HUDEP-2 (cell line): ENCODE data around the gene EME2.
"Not testable (repeated sequence)": the region's sequence is repeated elsewhere in the genome, so short reads cannot be mapped to it uniquely, and the experiment has no call there.

Source experiments
- DNase-seq, 76 experiments: peaks; one replicate each; lab custom pipeline; 2025; ENCODE audit not compliant: unreplicated experiment in 76 of 76; lab: John Stamatoyannopoulos, UW

The EME2 gene, protein sequence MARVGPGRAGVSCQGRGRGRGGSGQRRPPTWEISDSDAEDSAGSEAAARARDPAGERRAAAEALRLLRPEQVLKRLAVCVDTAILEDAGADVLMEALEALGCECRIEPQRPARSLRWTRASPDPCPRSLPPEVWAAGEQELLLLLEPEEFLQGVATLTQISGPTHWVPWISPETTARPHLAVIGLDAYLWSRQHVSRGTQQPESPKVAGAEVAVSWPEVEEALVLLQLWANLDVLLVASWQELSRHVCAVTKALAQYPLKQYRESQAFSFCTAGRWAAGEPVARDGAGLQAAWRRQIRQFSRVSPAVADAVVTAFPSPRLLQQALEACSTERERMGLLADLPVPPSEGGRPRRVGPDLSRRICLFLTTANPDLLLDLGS

DNA sequence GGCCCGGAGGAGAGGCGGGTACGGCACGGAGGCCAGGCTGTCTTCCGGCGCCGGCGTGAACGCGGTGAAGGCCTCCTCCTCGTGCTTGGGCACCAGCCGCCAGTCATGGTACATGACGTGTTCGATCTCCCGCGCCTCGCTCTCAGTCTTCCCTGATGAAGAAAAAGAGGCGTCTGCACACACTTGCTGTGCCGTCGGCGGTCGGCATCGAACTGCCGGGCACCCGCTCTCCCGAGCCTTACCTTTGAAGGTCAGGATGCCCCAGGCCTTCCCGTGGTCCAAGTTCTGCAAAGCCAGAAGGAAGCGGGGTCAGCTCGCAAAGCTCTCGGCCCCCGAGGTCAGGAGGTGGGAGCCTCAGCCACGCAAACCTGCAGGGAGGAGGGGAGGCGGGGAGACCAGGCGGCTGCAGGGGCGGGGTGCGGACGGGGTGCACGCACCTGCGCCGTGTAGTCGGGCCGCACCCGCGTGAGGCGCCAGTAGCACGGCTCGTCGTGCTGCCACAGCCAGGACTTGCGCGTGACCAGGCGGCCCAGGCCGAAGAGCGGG, at the start of gene EME2:
Gene EME2 (plus strand): TSS at position 449 of the 546 bp plus-strand sequence. CDS start 418 bp downstream, outside the sequence.
- DNase-seq: peak in 41 of 76 experiments; percentile 9 to 75 (median 32)

DNA sequence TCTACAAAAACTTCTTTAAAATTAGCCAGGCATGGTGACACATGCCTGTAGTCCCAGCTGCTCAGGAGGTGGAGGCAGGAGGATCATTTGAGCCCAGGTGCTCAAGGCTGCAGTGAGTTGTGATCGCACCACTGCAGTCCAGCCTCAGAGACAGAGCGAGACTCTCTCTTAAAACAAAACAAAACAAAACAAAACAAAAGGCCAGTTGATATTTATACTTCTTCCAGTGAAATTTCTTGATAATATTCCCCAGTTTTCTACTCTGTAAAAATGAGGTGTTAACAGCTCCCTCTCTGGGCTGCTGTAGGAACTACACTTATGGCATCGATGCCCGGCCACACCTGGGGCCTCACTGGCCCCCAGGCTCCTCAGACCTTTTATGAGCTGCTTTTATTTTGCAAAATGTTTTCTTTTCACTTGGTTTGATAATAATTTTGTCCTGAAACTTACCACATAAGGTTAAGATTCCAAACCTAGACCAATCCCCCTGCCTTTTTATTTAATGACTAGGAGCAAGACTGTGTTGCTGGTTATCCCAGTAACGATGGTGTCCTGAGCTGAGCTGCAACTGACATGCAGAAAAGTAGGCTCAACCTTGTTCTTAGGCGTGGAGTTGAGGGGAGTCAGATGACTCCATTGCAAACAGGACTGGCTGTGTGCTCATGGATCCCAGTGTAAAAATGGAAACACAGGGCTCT, 49.0 kb upstream of the EME2 start:
- DNase-seq: peak in 40 of 76 experiments; percentile 3 to 59 (median 20)

DNA sequence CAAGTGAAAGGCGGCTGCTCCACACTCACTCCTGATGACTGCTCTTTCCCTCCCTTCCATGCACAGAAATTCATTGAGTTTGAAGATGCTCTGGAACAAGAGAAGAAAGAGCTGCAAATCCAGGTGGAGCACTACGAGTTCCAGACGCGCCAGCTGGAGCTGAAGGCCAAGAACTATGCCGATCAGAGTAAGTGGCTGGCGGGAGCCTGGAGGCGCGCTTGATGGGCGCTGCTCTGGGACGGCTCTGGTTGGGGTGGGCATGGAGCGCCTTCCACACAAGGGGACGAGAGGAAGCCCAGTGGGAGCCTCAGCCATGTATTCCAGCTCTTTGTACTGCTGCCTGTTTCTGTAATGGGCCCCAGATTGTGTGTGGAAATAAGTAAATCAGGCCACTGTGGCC, 48.1 kb upstream of the EME2 start:
- no peak for DNase-seq

DNA sequence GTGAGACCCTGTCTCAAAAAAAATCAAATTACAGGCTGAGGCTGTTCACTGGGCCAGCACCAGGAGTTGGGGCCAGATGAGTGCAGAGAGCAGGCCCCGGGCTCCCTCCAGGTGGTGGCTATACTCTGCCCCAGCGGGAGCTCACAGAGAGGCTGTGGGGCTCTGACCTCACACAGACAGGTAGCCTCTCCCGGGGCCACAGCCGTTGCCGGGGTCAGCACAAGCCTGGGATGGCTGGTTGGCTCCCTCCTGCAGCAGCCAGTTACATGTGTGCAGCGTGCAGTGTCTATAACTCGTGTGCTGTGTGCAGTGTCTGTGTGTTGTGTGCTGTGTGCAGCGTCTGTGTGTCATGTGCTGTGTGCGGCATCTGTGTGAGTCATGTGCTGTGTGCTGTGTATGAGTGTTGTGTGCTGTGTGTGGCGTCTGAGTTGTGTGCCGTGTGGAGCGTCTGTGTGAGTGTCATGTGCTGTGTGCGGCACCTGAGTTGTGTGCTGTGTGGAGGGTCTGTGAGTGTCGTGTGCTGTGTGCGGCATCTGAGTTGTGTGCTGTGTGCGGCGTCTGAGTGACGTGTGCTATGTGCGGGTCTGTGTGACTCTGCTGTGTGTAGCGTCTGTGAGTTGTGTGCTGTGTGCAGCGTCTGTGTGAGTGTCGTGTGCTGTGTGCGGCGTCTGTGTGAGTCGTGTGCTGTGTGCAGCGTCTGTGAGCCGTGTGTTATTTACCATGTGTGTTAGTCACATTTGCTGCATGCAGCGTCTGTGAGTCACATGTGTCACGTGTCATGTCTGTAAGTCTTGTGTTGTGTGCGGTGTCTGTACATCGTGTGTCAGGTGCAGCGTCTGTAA, 45.7 kb upstream of the EME2 start:
- DNase-seq: no peak

DNA sequence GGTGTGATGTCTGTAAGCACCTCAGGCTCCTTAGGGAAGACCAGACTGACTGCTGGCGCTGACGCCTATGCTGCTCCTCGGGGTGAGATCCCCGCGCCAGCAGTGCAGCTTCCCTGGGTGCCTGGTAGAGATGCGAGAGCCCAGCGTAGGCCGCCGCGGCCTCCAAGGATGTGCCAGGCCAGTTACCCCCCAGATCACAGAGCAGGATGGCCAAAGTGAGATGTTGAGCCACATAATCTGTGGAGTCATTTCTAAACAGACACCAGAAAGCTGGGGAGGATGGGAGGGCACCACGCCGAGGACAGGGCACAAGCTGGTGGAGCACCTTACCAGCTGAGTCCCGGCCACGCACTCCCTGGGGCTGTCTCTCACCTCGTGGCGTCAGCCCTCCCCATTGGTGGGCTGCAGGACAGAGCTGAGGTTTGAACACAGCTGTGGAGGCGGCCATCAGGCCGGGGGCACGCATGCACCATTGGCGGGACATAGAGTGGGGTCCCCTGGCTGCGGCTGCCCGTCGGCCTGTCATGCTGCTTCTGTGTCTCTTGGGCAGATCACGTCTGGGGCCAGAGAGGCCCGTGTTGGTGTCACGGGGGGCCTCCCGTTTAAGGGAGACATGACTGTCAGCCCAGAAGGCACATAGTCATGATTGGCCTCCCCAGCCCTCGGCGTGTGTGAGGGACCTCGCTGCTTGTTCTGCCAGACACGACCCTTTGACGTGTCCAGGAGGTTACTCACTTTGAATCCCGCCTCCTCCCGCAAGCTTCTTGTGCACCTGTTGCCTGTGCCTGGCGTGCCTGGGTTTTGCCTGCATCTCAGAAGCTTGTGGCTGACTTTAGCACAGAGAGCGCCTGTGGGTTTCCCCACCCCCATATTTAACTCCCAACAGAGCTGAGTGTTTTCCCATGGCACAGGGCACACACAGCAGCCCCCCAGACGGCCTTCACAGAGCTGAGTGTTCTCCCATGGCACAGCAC, 44.7 kb upstream of the EME2 start:
- no peak for DNase-seq

DNA sequence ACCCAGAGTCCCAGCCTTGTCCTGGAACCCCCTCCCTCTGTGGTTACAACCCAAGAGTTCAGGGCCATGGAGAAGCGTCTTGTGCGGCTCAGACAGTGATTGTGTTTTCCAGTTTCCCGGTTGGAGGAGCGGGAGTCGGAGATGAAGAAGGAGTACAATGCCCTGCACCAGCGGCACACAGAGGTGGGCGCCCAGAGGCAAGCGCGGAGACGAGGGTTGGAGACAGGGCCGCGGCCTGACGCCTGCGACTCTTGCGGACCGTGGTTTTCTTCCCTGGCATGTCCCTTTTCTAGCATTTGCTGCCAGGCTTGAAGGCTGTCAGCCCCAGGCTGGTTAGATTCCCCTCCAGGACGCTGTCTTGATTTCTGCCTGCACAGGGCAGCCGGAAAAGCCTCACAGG, 43.6 kb upstream of the EME2 start:
- no peak for DNase-seq

DNA sequence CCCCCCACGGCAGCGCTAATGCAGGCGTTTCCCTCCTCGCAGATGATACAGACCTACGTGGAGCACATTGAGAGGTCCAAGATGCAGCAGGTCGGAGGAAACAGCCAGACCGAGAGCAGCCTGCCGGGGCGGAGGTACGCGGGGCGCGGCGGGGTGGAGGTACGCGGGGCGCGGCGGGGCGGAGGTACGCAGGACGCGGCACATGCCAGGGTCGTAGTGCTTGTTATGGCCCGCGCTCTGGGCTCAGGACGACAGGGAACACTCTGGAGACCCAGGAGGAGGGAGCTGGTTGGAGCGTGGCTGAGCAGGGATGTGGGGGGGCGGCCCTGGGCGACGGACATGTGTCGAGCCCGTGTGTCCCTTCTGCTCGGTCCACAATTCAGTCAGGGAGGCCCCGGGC, 43.2 kb upstream of the EME2 start:
- DNase-seq: no peak

DNA sequence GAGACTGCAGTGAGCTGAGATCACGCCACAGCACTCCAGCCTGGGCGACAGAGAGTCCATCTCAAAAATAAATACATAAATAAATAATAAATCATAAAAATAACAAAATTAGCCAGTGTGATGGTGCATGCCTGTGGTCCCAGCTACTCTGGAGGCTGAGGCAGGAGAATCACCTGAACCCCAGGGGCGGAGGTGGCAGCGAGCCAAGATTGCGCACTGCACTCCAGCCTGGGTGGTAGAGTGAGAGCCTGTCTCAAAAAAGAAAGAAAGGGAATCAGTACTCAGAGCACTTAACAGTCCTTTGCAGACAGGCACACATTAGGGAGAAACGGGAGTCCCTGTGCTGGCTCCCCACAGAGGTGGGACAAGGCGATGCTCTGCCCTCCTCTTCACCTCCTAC, 41.5 kb upstream of the EME2 start:
- no peak for DNase-seq

DNA sequence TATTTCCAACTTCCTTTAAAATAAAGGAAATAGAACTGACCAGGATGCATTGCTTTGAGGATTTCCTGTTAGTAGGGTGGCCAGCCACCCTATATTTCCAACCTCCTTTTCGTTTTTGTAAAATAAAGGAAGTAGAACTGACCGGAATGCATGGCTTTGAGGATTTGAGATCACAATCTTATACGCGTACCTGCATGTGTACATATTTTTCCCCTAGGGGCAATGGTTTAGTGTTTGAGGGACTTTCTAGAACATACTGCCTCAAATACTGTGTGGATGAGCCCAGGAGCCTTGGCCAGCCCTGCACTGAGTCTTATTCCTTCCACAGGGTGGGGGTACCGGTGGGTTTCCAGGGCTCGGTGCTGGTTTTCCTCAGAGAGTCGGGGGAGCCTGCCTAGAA, 41.0 kb upstream of the EME2 start:
- DNase-seq: no peak

DNA sequence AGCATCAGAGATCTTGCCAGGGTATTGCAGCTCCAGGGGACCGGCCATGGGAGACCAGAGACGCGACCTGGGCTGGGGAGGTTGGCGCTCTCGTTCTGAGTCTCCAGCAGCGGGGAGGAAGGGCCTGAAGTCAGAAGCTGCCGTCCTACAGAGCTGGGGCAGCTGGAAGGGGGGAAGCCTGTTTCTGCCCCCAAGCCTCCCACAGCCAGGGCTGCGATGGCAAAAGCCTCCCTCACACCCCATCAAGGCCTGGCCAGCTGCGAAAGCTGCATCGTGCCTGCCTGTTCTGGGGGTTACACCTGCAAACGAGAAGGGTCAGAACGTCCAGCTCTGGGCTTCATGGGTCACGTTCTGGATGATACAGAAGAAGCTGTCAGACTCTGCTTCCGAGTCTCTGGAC, 40.5 kb upstream of the EME2 start:
- DNase-seq: no peak

DNA sequence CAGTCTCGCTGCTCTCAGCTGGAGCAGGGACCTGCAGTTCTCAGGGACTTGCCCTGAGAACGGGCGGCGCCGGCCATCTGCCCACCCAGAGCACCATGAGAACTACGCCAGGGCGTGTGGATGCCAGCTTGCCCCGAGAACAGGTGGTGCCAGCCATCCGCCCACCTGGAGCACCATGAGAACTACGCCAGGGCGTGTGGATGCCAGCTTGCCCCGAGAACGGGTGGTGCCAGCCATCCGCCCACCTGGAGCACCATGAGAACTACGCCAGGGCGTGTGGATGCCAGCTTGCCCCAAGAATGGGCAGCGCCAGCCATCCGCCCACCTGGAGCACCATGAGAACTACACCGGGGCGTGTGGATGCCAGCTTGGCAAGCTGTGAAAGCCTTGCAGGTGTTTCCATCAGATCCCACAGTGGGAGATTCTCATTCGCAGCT, 40.0 kb upstream of the EME2 start:
- DNase-seq: not testable (repeated sequence)

DNA sequence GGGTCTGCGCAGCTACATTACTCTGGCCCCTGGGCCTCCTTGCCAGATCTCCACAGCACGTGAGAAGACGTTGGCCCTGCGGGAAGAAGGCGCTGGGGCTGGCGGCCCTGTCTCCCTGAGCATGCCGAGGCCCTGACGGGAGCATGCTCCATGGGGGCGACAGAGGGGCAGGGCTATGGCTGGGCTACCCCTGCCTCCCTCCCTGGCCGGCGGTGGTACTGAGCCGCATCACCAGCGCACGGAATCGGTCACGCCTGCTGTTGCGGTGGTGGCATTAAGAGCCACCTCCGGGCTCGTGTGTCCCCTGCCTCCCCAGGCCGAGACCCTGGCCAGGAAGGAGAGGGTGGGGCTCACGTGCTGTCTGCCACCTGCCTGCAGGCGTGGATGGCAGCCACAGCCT, 38.5 kb upstream of the EME2 start:
- no peak for DNase-seq

DNA sequence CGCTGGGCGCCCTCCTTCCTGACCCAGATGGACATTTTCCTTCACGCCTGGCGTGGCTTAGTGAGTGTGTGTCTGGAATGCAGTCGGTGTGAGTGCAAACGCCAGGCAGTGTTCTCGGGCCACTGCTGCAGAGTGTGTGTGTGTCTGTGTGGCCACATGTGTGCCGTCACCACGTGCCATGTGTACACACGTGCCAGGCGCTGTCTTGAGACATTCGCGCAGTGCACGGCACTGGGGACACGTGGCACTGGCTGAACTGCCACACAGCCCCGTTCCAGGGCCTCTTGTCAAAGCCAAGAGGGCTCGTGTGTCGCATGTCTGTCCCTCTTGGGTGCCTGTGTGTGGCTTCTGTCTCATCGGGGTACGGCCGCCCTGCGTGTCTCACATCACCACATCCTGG, 37.8 kb upstream of the EME2 start:
- DNase-seq: no peak

DNA sequence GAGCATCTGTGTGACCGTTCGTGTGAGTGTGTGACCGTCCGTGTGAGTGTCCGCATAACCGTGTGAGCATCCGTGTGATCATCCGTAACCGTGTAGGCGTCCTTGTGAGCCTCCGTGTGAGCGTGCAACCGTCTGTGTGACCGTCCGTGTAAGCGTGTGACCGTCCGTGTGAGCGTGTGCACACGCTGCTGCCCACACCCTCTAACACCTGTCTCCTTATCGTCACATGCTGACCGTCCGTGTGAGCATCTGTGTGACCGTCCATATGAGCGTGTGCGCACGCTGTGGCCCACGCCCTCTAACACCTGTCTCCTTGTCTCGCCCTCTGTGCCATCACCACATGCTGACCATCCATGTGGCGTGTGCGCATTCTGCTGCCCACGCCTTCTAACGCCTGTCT, 32.4 kb upstream of the EME2 start:
- no peak for DNase-seq

DNA sequence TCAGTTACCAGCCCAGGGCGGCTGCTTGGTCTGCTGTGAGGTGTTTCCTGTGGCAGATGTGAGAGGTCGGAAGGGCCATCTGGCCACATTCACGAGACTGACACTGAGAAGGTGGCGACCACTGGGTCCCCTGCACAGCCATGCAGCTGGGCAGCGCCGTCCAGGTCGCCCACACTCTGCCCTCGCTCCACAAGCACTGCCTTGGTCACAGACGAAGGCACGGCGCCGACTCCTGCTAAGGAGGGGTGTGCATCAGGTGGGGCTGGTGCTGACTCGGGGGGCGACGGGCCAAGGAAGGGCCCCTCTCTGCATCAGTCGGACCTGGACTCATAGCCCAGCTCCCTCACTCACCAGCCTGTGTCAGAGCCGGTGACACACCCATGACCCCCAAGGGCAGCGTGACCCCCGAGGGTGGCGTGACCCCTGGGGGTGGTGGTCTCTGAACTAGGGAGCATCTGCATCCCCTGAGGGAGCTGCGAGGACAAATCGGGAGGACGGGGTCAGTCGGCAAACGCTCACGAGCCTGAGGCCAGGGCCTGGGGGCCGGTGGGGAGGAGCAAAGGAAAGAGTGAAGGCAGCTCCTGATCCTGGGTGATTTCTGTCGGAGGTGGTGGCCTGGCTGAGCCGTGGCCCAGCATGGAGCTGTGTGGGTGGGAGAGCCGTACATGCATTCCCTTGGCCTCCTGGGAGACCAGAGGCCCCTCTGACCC, 31.7 kb upstream of the EME2 start:
- DNase-seq: no peak

DNA sequence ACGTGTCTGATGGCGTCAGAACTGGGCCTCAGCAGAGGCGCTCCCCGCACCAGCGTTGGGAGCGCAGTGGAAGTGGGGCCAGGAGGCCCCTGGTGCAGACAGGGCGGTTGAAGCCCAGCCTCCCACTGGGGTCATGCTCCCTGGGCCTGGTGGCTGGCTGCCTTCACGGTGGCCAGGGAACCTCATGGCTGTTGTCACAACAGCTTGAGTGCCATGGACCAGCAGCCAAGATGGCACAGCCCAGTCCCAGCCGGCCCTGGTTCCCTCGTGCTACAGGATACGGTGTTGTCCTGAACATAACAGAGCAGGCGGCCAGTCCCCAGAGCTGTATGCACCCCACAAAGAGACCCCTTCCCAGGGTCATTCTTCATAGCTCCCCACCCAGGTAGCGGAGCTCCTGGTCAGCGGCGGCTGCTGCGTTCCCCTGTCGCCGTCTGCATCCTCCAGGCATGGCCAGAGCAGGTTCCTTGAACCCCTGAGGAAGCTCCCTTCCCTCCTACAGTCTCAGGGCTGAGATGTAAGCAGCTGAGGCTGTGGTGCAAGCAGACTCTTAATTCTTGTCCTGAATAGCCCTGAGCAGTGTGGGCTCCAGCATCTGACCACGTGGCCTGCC, 31.0 kb upstream of the EME2 start:
- DNase-seq: no peak

DNA sequence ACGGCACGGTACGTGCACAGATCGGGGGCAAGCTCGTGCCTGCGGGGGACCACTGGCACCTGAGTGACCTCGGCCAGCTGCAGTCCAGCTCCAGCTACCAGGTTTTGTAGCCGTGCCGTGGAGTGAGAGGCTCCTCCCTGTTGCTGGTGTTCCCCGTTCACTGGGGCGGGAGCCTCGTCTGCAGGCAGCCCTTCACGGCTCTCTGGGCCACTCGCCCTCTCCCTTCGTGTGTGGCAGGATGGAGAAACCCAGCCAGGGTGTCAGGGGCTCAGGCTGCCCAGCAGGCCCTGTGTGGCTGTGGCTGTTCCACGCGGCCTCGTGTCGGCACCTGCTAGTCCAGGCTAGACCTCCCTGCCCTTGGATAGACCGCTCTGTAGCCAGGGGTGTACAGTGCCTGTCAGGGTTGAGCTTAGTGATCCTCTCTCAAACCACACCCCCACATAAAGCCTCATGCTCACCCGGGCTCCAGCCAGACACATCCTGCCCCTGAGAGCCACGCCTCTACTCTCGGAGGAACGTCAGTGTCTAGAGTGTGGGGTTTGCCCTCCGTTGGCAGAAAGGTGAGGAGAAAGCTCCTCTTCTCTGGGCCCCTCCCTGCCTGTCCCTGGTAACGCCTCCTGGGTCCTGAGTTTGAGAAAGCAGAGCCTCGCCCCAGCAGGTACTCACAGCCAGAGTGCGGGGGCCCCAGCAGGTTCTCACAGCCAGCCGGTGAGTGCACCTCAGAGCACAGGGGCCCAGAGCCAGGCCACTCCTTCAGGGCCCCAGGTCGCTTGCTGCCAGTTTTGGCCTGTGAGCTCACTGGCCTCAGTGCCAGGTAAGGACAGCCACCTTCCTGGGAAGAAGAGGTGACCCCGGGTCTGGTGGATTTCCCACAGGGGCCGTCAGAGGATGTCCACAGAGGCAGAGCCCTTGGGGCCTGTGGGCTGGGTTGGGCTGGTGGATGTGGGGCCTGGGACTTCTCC, 29.0 kb upstream of the EME2 start:
- DNase-seq: no peak
